NCI-H2081 (cell line): ENCODE data around the gene TM9SF4.
"Not testable (repeated sequence)": the region's sequence is repeated elsewhere in the genome, so short reads cannot be mapped to it uniquely, and the experiment has no call there.

Experiments
- DNase-seq, 2 experiments: peaks; one replicate each; lab custom pipeline; 2025; lab: John Stamatoyannopoulos, UW

Gene TM9SF4

GRCh38 chr20:32089637-32090362, 19.7 kb upstream of the TM9SF4 start:
- DNase-seq: no peak

GRCh38 chr20:32091888-32092346, 17.6 kb upstream of the TM9SF4 start:
- peak; percentile 73 to 79 for DNase-seq

GRCh38 chr20:32098786-32099185, 10.7 kb upstream of the TM9SF4 start:
- no peak for DNase-seq

- DNase-seq: no peak
Measured at GRCh38 chr20:32108814-32109391, 611 bp upstream of the TM9SF4 start.

- no peak for DNase-seq
Measured at GRCh38 chr20:32110173-32110704, 725 bp downstream of the TM9SF4 start.

GRCh38 chr20:32110727-32111126, 1.2 kb downstream of the TM9SF4 start:
- DNase-seq: no peak

- no peak for DNase-seq
Measured at GRCh38 chr20:32111156-32111686, 1.7 kb downstream of the TM9SF4 start.

GRCh38 chr20:32111753-32112152, 2.2 kb downstream of the TM9SF4 start:
- DNase-seq: no peak

GRCh38 chr20:32112841-32113240, 3.3 kb downstream of the TM9SF4 start:
- DNase-seq: no peak

- DNase-seq: no peak
Measured at GRCh38 chr20:32113591-32114260, 4.2 kb downstream of the TM9SF4 start.

- DNase-seq: no peak
Measured at GRCh38 chr20:32114305-32114960, 4.9 kb downstream of the TM9SF4 start.

GRCh38 chr20:32115211-32115767, 5.8 kb downstream of the TM9SF4 start:
- no peak for DNase-seq

GRCh38 chr20:32116079-32116521, 6.6 kb downstream of the TM9SF4 start:
- DNase-seq: peak; percentile 7 to 66

- DNase-seq: not testable (repeated sequence)
Measured at GRCh38 chr20:32116796-32117195, 7.3 kb downstream of the TM9SF4 start.

- DNase-seq: not testable (repeated sequence)
Measured at GRCh38 chr20:32118427-32118826, 8.9 kb downstream of the TM9SF4 start.

GRCh38 chr20:32119734-32120133, 10.2 kb downstream of the TM9SF4 start:
- DNase-seq: no peak

GRCh38 chr20:32121908-32122307, 12.4 kb downstream of the TM9SF4 start:
- DNase-seq: not testable (repeated sequence)

- no peak for DNase-seq
Measured at GRCh38 chr20:32123088-32123487, 13.6 kb downstream of the TM9SF4 start.

GRCh38 chr20:32124916-32125454, 15.5 kb downstream of the TM9SF4 start:
- no peak for DNase-seq

GRCh38 chr20:32125506-32125905, 16.0 kb downstream of the TM9SF4 start:
- no peak for DNase-seq

- DNase-seq: no peak
Measured at GRCh38 chr20:32126919-32127318, 17.4 kb downstream of the TM9SF4 start.
